Panc1 (cell line): ENCODE results near the gene S100P. TPM values are rescaled to one million over a fixed set of nuclear protein-coding genes. Genes with fewer than 3 reads are reported as not detected.

Source experiments
- ATAC-seq: fragments of 200-7000 bp; cut with Tn5 transposase; 2 replicates; pipeline ENCODE4 v1.9.1; 2020; ENCODE audit warnings: mild to moderate bottlenecking, moderate library complexity
- BruUV-seq: library from RNA; stranded (reverse); fragments of 400-500 nt; replicated peaks from 2 replicates; lab custom pipeline; 2021; lab: Mats Ljungman, UMichigan
- CTCF ChIA-PET: fragments of 300-600 bp; sonication (Branson Sonifier 250); formaldehyde crosslinking; loops from one replicate; lab custom pipeline; 2022; ENCODE audit warnings: antibody characterized with exemption; lab: Charles Lee
- POLR2A ChIA-PET: fragments of 300-600 bp; sonication (Branson Sonifier 250); formaldehyde crosslinking; loops from one replicate; lab custom pipeline; 2022; ENCODE audit warnings: antibody characterized with exemption; lab: Charles Lee
- DNase-seq: peaks from one replicate; pipeline ENCODE4 v3.0.0-alpha.2; 2010; ENCODE audit warnings: low read depth, low spot score
- H3K27ac ChIP-seq: 2 replicates; pipeline ENCODE4 v1.5.1; 2011; ENCODE audit warnings: mild to moderate bottlenecking, low read length, inconsistent platforms
- H3K27me3 ChIP-seq: fragments of 200-500 bp; sonication (Bioruptor generic); 2 replicates; pipeline ENCODE4 v1.6.0; 2014; ENCODE audit warnings: low read length, inconsistent platforms; ENCODE audit not compliant: control insufficient read depth, insufficient read depth
- H3K36me3 ChIP-seq: fragments of 200-500 bp; sonication (Bioruptor generic); 2 replicates; pipeline ENCODE4 v1.5.1; 2014; ENCODE audit warnings: inconsistent platforms, mild to moderate bottlenecking, low read length, moderate library complexity; ENCODE audit not compliant: control insufficient read depth, insufficient read depth
- H3K4me1 ChIP-seq: 2 replicates; pipeline ENCODE4 v1.5.1; 2011; ENCODE audit warnings: inconsistent platforms, mild to moderate bottlenecking, low read length, moderate library complexity; ENCODE audit not compliant: control insufficient read depth, insufficient read depth
- H3K4me3 ChIP-seq, 2 experiments: 2 replicates each; pipeline ENCODE4 v1.5.1; 2011 to 2012; ENCODE audit warnings: low read depth in 2 of 2, low read length in 2 of 2, mild to moderate bottlenecking in 2 of 2, inconsistent platforms in 1 of 2, moderate library complexity in 1 of 2
- H3K9me3 ChIP-seq: fragments of 200-500 bp; sonication (Bioruptor generic); 2 replicates; pipeline ENCODE4 v1.5.1; 2014; ENCODE audit warnings: low read depth, mild to moderate bottlenecking, inconsistent platforms, low read length, moderate library complexity; ENCODE audit not compliant: control insufficient read depth, insufficient read depth
- POLR2AphosphoS5 ChIP-seq: IDR thresholded peaks from 2 replicates; pipeline ENCODE4 v1.6.1; 2012; ENCODE audit warnings: mild to moderate bottlenecking, low read depth, low read length, moderate library complexity
- SIN3A ChIP-seq: IDR thresholded peaks from 2 replicates; pipeline ENCODE4 v1.6.1; 2012; ENCODE audit warnings: low read depth, mild to moderate bottlenecking, low read length, moderate library complexity, borderline replicate concordance; ENCODE audit not compliant: insufficient read depth
- TCF7L2 ChIP-seq: IDR thresholded peaks from 2 replicates; pipeline ENCODE4 v1.6.1; 2011; ENCODE audit warnings: mild to moderate bottlenecking, low read depth, low read length, inconsistent platforms
- in situ Hi-C: cut with HindIII; loops from 2 replicates; pipeline ENCODE4 v1.10.0; 2016; ENCODE audit warnings: low sequenced_read_pairs, low pct_unique_long_range_greater_than_20kb
- intact Hi-C: fragments of 100-400 bp; cut with micrococcal nuclease; formaldehyde crosslinking; loops from one replicate; pipeline ENCODE4 v1.10.0; 2022; ENCODE audit not compliant: unreplicated experiment
- total RNA-seq: library from RNA; stranded (reverse); gene quantifications from one replicate; pipeline ENCODE4 v1.2.1, GENCODE V29; 2021; ENCODE audit not compliant: unreplicated experiment
- TF ChIP-seq, protein P1 (sequence below), 2 experiments: IDR thresholded peaks; 2 replicates each; pipeline ENCODE4 v1.6.1; 2011 to 2012; ENCODE audit warnings: low read depth in 2 of 2, control low read depth in 1 of 2, low read length in 1 of 2, mild to moderate bottlenecking in 1 of 2, moderate library complexity in 1 of 2; ENCODE audit not compliant: insufficient read depth in 1 of 2
- TF ChIP-seq, protein P2 (sequence below): fragments of 450-650 bp; IDR thresholded peaks from 2 replicates; pipeline ENCODE4 v1.5.1; 2017; ENCODE audit warnings: mild to moderate bottlenecking

The S100P gene
- total RNA-seq, 1 experiment from 2014 or later: 2.3 TPM

DNA sequence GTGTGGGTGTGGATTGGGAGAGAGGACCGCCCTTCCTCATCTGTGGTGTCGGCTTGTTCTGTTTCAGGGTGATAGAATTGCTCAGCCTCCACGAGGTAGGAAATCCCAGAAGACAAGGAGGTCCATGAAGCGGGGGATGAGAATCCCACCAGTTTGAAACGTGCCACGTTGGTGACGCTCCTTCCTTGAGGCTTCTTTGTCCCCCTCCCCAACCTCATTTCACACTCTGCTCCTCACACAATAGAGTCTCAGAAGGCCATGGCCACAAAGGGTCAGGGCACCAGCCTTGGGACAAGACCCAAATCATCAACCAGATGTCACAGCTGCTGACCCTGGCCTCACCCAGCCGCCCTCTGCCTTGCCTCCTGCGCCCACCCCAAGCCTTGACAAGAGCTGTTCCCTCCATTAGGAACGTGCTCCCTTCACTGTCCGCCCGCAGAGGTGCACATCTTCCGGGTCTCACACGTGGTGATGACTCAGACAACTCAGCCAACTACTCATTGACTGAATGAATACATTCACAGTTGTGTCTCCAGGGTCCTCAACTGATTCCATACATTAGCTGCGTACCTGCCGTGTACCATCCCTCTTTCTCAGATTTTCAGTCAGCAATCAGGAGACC lies 40.6 kb downstream of the S100P start:
- POLR2A ChIA-PET: no interaction called here

DNA sequence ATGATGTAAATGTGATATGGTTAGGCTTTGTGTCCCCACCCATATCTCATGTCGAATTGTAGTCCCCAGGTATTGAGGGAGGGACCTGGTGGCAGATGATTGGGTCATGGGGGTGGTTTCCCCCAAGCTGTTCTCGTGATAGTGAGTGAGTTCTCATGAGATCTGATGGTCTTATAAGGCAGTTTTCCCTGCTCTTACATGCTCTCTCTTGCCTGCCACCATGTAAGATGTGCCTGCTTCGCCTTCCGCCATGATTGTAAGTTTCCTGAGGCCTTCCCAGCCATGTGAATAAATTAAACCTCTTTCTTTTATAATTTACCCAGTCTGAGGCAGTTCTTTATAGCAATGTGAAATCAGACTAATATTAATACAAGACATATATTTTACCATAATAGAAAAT lies 46.2 kb downstream of the S100P start:
- no TSS peak for BruUV-seq
- no peak overlapping the region for H3K27ac ChIP-seq
- CTCF ChIA-PET: no interaction called here
- no peaks in the 10 kb centered on the region for H3K4me1 ChIP-seq
- H3K9me3 ChIP-seq: no peaks in the 10 kb centered on the region
- intact Hi-C loops: no loop called here
- no peak overlapping the region for H3K4me3 ChIP-seq
- in situ Hi-C loops: no loop called here
- ATAC-seq: no peak
- H3K36me3 ChIP-seq: no peaks in the 10 kb centered on the region
- no peak for DNase-seq
- TF ChIP-seq TCF7L2: no peak
- no peak for TF ChIP-seq POLR2AphosphoS5
- TF ChIP-seq, protein P1, sequence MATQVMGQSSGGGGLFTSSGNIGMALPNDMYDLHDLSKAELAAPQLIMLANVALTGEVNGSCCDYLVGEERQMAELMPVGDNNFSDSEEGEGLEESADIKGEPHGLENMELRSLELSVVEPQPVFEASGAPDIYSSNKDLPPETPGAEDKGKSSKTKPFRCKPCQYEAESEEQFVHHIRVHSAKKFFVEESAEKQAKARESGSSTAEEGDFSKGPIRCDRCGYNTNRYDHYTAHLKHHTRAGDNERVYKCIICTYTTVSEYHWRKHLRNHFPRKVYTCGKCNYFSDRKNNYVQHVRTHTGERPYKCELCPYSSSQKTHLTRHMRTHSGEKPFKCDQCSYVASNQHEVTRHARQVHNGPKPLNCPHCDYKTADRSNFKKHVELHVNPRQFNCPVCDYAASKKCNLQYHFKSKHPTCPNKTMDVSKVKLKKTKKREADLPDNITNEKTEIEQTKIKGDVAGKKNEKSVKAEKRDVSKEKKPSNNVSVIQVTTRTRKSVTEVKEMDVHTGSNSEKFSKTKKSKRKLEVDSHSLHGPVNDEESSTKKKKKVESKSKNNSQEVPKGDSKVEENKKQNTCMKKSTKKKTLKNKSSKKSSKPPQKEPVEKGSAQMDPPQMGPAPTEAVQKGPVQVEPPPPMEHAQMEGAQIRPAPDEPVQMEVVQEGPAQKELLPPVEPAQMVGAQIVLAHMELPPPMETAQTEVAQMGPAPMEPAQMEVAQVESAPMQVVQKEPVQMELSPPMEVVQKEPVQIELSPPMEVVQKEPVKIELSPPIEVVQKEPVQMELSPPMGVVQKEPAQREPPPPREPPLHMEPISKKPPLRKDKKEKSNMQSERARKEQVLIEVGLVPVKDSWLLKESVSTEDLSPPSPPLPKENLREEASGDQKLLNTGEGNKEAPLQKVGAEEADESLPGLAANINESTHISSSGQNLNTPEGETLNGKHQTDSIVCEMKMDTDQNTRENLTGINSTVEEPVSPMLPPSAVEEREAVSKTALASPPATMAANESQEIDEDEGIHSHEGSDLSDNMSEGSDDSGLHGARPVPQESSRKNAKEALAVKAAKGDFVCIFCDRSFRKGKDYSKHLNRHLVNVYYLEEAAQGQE (IDR thresholded peaks at IDR 0.05; ENCODE audit: insufficient read depth in 1 of 2, low read depth in 2 of 2, low read length in 1 of 2): no peak
- TF ChIP-seq, protein P2, sequence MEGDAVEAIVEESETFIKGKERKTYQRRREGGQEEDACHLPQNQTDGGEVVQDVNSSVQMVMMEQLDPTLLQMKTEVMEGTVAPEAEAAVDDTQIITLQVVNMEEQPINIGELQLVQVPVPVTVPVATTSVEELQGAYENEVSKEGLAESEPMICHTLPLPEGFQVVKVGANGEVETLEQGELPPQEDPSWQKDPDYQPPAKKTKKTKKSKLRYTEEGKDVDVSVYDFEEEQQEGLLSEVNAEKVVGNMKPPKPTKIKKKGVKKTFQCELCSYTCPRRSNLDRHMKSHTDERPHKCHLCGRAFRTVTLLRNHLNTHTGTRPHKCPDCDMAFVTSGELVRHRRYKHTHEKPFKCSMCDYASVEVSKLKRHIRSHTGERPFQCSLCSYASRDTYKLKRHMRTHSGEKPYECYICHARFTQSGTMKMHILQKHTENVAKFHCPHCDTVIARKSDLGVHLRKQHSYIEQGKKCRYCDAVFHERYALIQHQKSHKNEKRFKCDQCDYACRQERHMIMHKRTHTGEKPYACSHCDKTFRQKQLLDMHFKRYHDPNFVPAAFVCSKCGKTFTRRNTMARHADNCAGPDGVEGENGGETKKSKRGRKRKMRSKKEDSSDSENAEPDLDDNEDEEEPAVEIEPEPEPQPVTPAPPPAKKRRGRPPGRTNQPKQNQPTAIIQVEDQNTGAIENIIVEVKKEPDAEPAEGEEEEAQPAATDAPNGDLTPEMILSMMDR: no peak
- TF ChIP-seq SIN3A: no peak
- POLR2A ChIA-PET: no interaction called here
- no peaks in the 10 kb centered on the region for H3K27me3 ChIP-seq

More for the DNA sequence above, 40.6 kb downstream of the S100P start:
- CTCF ChIA-PET: interaction anchor here (0.6 kb wide), 1 partner anchor 67 kb away, joined by 8 read pairs; no protein-coding TSS in a partner anchor
- in situ Hi-C loops (no loop called here), intact Hi-C loops (no loop called here)
- Histone ChIP-seq H3K9me3 (no peaks in the 10 kb centered on the region), H3K4me3 (no peak overlapping the region), H3K27me3 (no peaks in the 10 kb centered on the region), H3K36me3 (no peaks in the 10 kb centered on the region), H3K4me1 (no peaks in the 10 kb centered on the region; the same call in 1 of the 2 replicates), H3K27ac (no peak overlapping the region)
- BruUV-seq: no TSS peak
- TF ChIP-seq, protein P2: no peak
- no peak for TF ChIP-seq SIN3A
- TF ChIP-seq, protein P1 (IDR thresholded peaks at IDR 0.05; ENCODE audit: insufficient read depth in 1 of 2, low read depth in 2 of 2, low read length in 1 of 2): no peak
- TF ChIP-seq POLR2AphosphoS5: no peak
- TF ChIP-seq TCF7L2: no peak
- ATAC-seq (no peak), DNase-seq (no peak)
